K562 treated with DMSO at 1 percent for 48 hours (cell line): Measurements from ENCODE around the gene PDE10A. TPM values are rescaled to one million over a fixed set of nuclear protein-coding genes. Genes with fewer than 3 reads are reported as not detected.

Experiments
- total RNA-seq: library from RNA; unstranded; fragments of 300-600 nt; gene quantifications from 2 replicates; pipeline ENCODE4 v1.2.3, GENCODE V29; 2022; ENCODE audit warnings: low replicate concordance; ENCODE audit errors: extremely low read depth

The PDE10A gene
- total RNA-seq = not detected in 2 replicates

GRCh38 chr6:165662749-165663376 lies at the start of gene PDE10A:
Gene PDE10A (minus strand): TSS chr6:165663241. CDS start chr6:165662811, 430 bp downstream.

DNA sequence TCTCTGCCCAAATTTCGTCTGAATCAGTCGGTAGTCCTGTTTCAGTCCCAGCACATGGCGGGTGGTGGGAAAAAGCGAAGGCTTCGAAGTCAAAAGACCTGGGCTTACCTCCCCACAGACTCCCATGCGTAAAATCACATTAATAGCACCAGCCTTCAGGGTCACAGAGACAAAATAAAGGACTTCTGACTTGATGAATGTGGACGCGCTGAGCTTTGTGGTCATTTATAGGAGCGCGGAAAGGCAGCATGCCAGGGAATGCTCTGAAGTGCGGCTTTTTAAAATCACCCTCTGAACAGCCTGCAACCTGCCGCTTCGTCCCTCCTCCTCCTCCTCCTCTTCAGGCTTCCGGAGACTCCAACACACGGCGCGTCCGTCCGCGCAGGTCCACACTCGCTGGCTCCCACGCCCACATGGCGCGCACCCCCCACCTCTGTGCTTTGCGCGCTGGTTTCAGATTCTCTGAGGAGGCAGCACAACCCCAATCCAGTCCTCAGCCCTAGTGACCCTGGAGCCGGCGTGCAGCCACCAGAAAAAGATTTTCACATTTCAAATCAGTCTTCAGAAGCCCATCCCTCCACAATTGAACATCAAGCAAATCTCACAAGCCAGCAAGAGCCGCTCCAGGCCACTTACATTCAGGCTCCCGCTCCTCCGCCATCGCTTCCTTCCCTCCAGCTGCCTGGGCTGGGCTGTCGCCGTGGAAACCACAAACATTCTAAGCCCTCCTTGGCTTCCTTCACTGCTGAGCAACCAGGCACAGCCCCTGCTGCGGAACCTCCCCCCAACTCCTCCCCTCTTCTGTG lies 353.9 kb downstream of the PDE10A start, which contains the start of gene C6orf118:
Gene C6orf118, minus strand, starts transcription at position 680 of the 806 bp plus-strand sequence. Its CDS starts 19 bp downstream, at position 661.

